Endodermal cell (in vitro differentiated cells): ENCODE data around the gene DIPK1C. TPM values are rescaled to one million over a fixed set of nuclear protein-coding genes. Genes with fewer than 3 reads are reported as not detected.

Experiments
- DNase-seq: peaks from one replicate; pipeline ENCODE4 v3.0.0-alpha.2; 2017
- H3K27ac ChIP-seq: 2 replicates; pipeline ENCODE4 v1.5.1; 2013; ENCODE audit warnings: mild to moderate bottlenecking, low read depth, low read length, moderate library complexity
- H3K27me3 ChIP-seq: 2 replicates; pipeline ENCODE4 v1.6.1; 2013; ENCODE audit warnings: mild to moderate bottlenecking, low read length, moderate library complexity; ENCODE audit not compliant: insufficient read depth, control insufficient read depth, poor library complexity, severe bottlenecking
- H3K36me3 ChIP-seq: 2 replicates; pipeline ENCODE4 v1.7.0; 2013; ENCODE audit warnings: mild to moderate bottlenecking, low read length, moderate library complexity; ENCODE audit not compliant: control insufficient read depth, insufficient read depth
- H3K4me1 ChIP-seq: one replicate; pipeline ENCODE4 v1.7.0; 2013; ENCODE audit warnings: low read length; ENCODE audit not compliant: control insufficient read depth, insufficient read depth
- H3K4me3 ChIP-seq: 2 replicates; pipeline ENCODE4 v1.5.1; 2013; ENCODE audit warnings: mild to moderate bottlenecking, low read length, moderate library complexity
- H3K9ac ChIP-seq: 2 replicates; pipeline ENCODE4 v1.6.1; 2013; ENCODE audit warnings: mild to moderate bottlenecking, low read length, moderate library complexity; ENCODE audit not compliant: poor library complexity, severe bottlenecking; ENCODE audit errors: extremely low read depth
- H3K9me3 ChIP-seq: 2 replicates; pipeline ENCODE4 v1.6.1; 2013; ENCODE audit warnings: mild to moderate bottlenecking, low read length, moderate library complexity; ENCODE audit not compliant: control insufficient read depth
- H3K27ac Mint-ChIP-seq: 2 replicates; pipeline ENCODE4 v1.8.0; 2020; ENCODE audit warnings: mixed read lengths
- H3K27me3 Mint-ChIP-seq: 2 replicates; pipeline ENCODE4 v1.8.0; 2021; ENCODE audit warnings: mild to moderate bottlenecking, mixed read lengths; ENCODE audit not compliant: insufficient read depth
- H3K36me3 Mint-ChIP-seq: 2 replicates; pipeline ENCODE4 v1.8.0; 2020; ENCODE audit warnings: low read depth, mixed read lengths
- H3K4me1 Mint-ChIP-seq: 2 replicates; pipeline ENCODE4 v1.8.0; 2020; ENCODE audit warnings: mixed read lengths
- H3K4me3 Mint-ChIP-seq: 2 replicates; pipeline ENCODE4 v1.8.0; 2020; ENCODE audit warnings: mild to moderate bottlenecking, moderate library complexity, mixed read lengths
- H3K9me3 Mint-ChIP-seq: 2 replicates; pipeline ENCODE4 v1.8.0; 2020; ENCODE audit warnings: mild to moderate bottlenecking, mixed read lengths
- WGBS, 2 experiments: methylation state at CpG; one replicate each; pipeline versions ENCODE4 v1.1.5 to v1.1.7; 2013; ENCODE audit warnings: missing lambda C conversion rate in 2 of 2, mixed read lengths in 1 of 2; ENCODE audit not compliant: insufficient coverage in 1 of 2, insufficient read length in 1 of 2; 5-methylcytosine and 5-hydroxymethylcytosine counted together
- total RNA-seq, 2 donors: library from RNA; stranded (reverse); fragmentation: NEBNext Ultra II Directional in 1 of 2; extraction: Animal tissue kit (Norgen Biotek cat#: 25700) in 1 of 2; gene quantifications; 2 replicates in 1 of 2; 3 replicates in 1 of 2; pipeline ENCODE4 v1.2.1, GENCODE V29; 2021
- TF ChIP-seq, protein P1 (sequence below): fragments of 200-600 bp; sonication (generic); conservative IDR thresholded peaks from 2 replicates; pipeline ENCODE4 v1.5.0; 2021; ENCODE audit warnings: antibody characterized with exemption, mild to moderate bottlenecking

Gene DIPK1C
- total RNA-seq, 2 donors from 2014 or later: 0.13 TPM; not detected in 1

DNA sequence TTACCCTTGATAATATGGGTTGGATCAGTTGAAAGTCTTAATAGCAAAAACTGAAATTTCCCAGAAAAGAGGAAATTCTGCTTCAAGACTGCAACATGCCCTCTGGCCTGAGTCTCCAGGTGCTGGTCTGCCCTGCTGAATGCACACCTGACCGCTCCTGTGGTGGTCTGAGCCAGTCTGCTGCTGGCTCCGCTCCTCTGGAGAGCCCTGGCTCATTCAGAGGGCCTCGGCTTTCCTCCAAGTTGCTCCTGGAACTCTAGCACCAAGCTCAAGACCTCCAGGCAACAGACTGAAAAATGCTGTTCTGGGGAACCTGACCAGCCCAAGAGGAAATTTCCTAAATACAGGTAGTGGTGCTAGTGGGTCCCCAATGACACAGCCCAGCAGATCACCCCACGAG is 64.8 kb downstream of the DIPK1C start:
- H3K27me3 Mint-ChIP-seq: peaks cover 3% of the 10 kb centered on the region
- Histone ChIP-seq H3K4me1 (peaks cover 6% of the 10 kb centered on the region), H3K4me3 (no peak overlapping the region), H3K27ac (no peak overlapping the region), H3K9me3 (no peaks in the 10 kb centered on the region), H3K9ac (no peak overlapping the region), H3K36me3 (no peaks in the 10 kb centered on the region), H3K27me3 (no peaks in the 10 kb centered on the region)
- H3K9me3 Mint-ChIP-seq: no peaks in the 10 kb centered on the region
- TF ChIP-seq, protein P1, sequence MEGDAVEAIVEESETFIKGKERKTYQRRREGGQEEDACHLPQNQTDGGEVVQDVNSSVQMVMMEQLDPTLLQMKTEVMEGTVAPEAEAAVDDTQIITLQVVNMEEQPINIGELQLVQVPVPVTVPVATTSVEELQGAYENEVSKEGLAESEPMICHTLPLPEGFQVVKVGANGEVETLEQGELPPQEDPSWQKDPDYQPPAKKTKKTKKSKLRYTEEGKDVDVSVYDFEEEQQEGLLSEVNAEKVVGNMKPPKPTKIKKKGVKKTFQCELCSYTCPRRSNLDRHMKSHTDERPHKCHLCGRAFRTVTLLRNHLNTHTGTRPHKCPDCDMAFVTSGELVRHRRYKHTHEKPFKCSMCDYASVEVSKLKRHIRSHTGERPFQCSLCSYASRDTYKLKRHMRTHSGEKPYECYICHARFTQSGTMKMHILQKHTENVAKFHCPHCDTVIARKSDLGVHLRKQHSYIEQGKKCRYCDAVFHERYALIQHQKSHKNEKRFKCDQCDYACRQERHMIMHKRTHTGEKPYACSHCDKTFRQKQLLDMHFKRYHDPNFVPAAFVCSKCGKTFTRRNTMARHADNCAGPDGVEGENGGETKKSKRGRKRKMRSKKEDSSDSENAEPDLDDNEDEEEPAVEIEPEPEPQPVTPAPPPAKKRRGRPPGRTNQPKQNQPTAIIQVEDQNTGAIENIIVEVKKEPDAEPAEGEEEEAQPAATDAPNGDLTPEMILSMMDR: no peak
- H3K4me1 Mint-ChIP-seq: peaks cover 40% of the 10 kb centered on the region
- no peak overlapping the region for H3K4me3 Mint-ChIP-seq
- WGBS, 2 experiments: 93 to 95% methylated on average over 3 to 4 of the region's 4 CpGs
- no peaks in the 10 kb centered on the region for H3K36me3 Mint-ChIP-seq
- no peak overlapping the region for H3K27ac Mint-ChIP-seq
- no peak for DNase-seq

DNA sequence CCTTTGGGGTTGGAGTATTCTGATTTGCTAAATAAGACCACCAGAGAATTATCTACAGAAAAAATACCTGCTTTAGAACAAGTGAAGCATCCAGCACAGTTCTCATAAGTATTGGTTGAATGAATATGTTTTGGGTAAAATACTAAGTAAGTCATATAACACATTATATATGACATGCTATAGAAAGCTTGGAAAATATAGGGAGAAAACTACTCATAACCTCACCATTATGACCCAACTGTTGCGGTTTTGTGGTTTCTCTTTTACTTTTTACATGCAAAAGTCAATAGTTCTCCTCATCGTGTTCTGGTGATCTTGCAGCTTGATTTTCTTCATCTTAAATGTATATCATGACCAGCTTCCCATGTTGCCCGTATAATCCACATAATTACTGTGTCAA is 66.2 kb downstream of the DIPK1C start:
- 91 to 93% methylated on average over 3 of the region's 3 CpGs for WGBS, 2 experiments
- Histone ChIP-seq H3K4me3 (no peak overlapping the region), H3K4me1 (peaks cover 6% of the 10 kb centered on the region), H3K27me3 (no peaks in the 10 kb centered on the region), H3K36me3 (no peaks in the 10 kb centered on the region), H3K27ac (no peak overlapping the region), H3K9me3 (no peaks in the 10 kb centered on the region), H3K9ac (no peak overlapping the region)
- no peaks in the 10 kb centered on the region for H3K27me3 Mint-ChIP-seq
- TF ChIP-seq, protein P1: no peak
- no peaks in the 10 kb centered on the region for H3K36me3 Mint-ChIP-seq
- H3K27ac Mint-ChIP-seq: no peak overlapping the region
- no peak for DNase-seq
- no peaks in the 10 kb centered on the region for H3K9me3 Mint-ChIP-seq
- peaks cover 35% of the 10 kb centered on the region for H3K4me1 Mint-ChIP-seq
- no peak overlapping the region for H3K4me3 Mint-ChIP-seq

DNA sequence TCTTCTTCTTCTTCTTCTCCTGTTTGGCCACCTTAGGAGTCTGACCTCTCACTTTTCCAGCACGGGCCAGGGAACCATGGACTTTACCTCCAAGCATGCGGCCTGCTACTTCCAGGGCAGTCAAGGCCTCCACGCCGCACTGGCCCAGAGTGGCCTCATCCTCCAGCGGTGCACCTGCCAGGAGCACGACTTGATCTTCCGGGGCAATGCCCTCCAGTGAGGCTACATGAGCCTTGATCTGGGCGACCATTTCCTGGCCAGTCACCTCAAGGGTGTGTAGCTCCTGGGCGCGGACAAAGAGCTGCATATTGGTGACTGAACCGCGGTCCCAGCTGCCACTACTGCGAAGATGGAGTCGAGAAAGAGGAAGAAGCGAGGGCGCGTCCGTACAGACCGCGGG is 67.1 kb downstream of the DIPK1C start:
- Histone ChIP-seq H3K4me1 (peaks cover 6% of the 10 kb centered on the region), H3K27ac (no peak overlapping the region), H3K27me3 (no peaks in the 10 kb centered on the region), H3K9ac (no peak overlapping the region), H3K4me3 (no peak overlapping the region), H3K9me3 (no peaks in the 10 kb centered on the region), H3K36me3 (no peaks in the 10 kb centered on the region)
- Mint-ChIP-seq H3K4me3 (no peak overlapping the region), H3K4me1 (peaks cover 32% of the 10 kb centered on the region), H3K36me3 (no peaks in the 10 kb centered on the region), H3K27me3 (no peaks in the 10 kb centered on the region), H3K27ac (no peak overlapping the region), H3K9me3 (no peaks in the 10 kb centered on the region)
- 84 to 94% methylated on average over 6 to 16 of the region's 20 CpGs for WGBS, 2 experiments
- TF ChIP-seq, protein P1: no peak
- no peak for DNase-seq
